GM19328 (cell line): ENCODE results near the gene C19orf38.

Experiments
- ATAC-seq: cut with Tn5 transposase; IDR thresholded peaks from one replicate; pipeline ENCODE4 v1.9.1; 2021; ENCODE audit warnings: mild to moderate bottlenecking, moderate library complexity; ENCODE audit not compliant: unreplicated experiment

Gene C19orf38, protein sequence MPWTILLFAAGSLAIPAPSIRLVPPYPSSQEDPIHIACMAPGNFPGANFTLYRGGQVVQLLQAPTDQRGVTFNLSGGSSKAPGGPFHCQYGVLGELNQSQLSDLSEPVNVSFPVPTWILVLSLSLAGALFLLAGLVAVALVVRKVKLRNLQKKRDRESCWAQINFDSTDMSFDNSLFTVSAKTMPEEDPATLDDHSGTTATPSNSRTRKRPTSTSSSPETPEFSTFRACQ

DNA sequence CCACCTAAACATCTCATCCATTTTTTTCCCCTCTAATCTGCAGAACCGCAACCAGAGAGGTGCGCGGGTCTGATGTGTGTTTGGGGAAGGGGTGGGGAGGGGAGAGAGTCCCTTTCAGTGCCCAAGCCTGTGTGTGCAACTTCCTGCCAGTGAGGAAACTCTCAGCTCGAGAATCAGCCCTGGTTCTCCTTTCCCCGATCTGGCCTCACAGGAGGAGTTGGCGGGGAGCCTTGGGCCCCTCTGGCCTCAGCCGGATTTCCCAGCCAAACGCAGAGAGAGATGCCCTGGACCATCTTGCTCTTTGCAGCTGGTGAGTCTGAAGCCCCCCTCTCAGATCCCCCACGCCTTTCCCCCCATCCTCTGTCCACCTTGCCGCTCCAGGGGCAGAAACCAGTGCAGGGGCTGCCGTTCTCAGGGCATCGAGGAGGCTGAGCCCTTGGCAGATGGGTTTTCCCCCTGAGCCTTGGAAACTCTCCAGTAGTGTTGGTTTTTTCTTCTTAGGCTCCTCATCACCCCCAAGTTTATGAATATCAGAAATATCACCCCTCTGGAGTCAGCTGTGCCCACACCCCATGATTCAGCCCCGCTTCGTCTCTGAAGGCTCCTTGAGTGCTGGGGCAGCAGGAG, at the start of gene C19orf38:
Gene C19orf38, plus strand, starts transcription at position 186 of the 627 bp plus-strand sequence. Its CDS starts 94 bp downstream, at position 280.
- ATAC-seq, result no peak

DNA sequence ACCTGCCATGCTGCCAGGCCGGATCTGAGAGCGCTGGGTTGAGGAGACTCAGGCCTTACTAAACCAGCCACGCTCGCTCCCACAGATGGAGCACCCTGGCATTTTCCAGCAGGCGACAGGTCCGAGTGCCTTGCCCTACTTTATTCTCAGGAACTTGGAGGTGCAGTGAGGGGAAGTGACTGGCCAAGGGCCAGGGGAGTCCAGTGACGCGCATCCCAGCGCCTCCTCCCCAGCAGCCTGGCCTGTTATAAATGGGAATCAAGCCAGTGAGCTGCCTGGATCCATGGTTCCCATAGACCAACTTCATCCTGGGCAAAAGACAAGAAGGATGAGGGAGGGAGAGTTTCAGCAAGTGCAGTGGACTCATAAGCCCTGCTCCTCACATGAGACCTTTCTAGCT, 47.7 kb upstream of the C19orf38 start:
- ATAC-seq, result no peak

DNA sequence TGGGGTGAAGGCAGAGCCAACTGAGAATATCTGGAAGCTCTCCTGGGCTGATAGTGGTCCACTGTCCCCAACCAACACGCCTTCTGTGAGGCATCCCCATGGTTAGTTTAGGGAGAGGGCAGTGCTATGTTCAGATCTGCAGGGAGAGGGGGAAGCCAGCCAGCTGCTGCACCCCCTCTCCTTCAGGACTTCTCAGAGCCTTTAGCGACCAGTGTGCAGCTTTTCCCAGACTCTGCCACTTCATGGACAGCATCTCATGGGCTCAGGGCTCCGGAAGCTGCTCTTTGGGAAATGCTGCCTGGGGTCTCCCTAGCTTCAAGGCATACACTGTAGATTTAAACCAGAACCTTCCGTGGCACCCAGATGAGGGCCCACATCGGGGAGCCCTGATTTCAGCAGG, 45.7 kb upstream of the C19orf38 start:
- ATAC-seq, result no peak

DNA sequence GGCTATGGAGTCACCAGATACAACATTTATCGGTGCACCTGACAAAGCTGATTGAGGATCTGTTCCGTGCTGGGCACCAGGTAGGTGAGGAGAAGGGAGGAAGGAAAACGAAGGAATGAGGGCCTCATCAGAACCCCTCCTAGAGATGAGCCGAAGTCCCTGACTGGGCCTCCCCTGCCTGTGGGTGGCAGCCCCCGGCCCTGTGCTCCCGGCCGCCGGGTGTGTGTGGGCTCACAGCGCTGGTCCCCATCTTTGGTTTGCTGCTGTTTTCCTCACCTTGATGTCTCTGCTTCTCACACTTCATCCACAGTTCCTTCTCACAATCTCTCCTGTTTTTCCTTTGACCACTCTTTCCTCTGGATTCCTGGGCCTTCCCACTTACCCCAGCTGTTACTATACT, 45.0 kb upstream of the C19orf38 start:
- ATAC-seq, result no peak

DNA sequence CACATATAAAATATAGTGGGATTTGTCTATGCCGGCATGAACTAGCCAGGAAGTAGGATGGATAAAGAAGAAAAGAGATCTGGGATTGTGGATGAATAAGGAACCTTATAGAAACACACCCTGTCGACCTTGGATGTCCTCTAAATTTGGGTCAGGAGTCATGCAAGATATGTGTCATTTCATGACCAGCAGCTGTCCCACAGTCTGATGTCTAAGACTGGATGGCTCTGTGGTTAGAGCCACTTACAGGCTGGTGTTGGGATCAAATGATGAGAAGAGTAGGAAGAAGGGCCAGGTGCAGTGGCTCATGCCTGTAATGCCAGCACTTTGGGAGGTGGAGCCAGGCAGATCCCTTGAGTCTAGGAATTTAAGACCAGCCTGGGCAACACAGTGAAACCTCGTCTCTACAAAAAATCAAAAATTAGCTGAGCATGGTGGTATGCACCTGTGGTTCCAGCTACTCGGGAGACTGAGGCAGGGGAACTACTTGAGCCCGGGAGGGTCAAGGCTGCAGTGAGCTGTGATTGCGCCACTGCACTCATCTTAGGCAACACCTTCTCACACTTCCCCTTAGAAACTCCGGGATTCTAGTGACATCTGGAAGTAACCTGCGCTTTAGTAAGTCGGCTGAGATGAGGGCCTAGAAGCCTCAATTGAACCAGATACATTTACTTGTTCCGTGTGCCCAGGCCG, 43.0 kb upstream of the C19orf38 start:
- no peak for ATAC-seq

DNA sequence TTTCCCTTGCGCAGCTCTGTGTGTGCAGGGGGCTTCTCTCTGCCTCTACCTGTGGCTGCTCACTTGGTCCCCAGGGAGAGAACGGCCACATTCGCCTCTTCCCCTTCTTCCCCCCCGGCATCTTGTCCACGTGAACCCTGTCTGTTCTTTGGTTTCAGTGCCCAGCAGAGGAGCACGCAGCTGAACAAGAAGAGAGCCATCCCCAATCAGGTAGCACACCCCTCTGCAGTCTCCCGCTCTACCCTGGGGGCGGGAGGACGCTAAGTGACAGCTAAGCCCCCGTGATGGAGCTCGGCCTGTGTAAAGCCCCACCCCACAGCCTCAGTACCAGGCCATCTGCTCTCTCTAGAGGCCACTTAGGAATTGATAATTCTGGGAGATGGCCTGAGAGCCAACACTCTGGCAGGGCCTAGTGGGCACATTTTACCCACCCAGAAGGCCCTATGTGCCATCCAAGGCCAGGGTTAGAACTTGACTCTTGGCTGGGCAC, 42.4 kb upstream of the C19orf38 start:
- no peak for ATAC-seq

DNA sequence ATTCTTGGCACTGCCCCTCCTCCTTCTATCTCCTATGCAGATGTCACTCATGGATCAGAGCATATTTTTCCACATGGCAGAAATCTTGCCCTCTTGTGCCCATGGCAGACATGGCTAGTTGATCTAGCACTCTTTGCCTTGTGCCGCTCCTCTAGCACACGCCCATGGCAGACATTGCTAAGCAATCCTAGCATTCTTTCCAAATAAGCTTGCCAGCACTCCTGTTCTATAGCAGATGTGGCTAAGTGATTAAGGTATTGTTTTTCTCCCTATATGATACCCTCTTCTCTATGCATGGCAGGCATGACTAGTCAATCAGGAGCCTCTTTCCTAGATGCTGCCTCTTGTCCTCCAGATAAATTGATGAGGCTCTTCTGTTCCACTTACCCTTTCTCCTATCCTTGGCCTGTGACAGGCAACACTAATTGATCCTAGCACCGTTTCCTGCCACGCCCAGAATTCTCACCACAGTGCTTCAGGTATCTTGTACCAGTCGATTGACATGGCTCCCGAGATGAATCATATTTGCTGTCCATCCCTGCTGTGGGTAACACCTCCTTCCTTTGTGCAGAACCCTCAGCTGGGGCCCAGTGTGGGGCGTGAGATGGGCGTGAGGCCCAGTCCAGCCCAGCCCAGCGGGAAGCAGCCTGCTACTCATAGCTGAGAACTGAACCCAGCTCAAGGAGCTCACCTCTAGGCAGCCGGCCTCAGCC, 39.1 kb upstream of the C19orf38 start:
- ATAC-seq, result no peak

DNA sequence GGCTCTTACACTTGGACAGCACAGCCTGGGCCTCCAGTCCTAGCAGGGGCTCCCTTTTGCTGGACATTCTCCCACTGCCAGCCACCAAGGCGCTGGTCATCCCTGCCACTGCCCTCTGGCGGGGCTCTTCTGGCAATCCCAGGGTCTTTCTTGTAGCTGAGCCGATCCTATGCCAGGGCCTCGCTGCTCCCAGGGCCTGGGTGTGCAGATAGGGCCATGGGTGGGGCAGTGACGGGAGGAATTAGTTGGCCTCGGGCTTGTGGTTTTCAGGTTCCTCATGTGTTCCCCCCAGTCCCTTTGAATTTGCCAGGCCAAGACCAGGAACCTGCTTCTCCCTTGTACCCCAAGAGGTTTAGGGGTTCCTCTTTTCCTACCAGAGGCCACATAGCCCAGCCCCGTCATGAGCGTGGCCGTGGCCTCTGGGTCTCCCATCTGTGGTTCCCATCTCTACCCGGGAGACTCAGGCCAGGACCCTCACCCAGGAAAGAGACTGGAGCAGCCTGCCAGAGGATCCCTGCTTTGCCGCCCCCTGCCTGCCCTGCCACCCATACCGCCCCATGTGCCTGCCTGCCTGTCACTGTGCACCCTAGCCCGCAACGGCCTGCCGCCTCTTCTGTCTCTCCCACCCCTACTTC, 38.4 kb upstream of the C19orf38 start:
- ATAC-seq, result no peak

DNA sequence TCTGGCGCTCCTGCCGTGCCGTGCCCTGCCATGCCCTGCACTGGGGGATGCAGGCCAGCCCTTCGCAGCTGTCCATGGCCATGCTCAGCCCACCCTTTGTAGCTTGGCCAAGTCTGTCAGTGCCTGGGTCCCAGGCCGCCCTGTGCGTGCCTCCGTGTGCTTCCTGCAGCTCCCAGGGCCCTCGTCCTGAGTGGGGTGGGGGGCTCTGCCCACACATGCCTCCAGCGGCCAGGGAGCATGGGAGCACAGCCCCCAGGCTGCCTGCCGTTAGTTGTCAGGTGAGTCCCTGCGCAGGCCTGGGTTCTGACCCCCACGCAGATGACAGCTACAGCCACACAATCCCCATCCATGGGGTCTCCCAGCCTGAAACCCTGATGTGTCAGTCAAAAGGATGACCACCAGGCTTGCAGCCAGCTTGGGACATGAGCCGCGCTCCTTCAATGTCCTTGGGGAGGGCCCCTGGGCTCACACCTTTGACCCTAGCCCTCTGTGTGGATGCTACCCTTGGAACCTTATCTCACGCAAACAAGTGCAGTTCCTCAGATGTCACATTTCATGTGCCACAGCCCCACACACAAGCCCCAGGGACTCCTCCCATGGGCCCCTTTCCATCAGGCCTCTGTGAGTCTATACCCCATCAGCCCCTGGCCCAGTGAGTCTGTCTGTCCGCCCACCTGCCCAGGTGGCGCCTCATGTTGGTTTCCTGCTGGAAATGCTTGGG, 36.7 kb upstream of the C19orf38 start:
- no peak for ATAC-seq

DNA sequence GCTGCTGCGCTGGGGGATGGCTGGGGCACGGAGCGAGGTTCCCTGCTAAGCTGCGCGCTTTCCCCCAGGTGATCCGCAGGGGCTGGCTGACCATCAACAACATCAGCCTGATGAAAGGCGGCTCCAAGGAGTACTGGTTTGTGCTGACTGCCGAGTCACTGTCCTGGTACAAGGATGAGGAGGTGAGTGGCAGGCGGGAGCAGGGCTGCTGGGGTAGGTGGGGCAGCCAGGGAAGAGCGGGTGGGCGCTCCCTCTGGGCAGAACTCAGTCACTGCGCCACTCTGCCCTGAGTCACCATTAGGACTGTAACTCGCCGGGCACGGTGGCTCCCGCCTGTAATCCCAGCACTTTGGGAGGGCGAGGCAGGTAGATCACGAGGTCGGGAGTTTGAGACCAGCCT, 36.0 kb upstream of the C19orf38 start:
- no peak for ATAC-seq

DNA sequence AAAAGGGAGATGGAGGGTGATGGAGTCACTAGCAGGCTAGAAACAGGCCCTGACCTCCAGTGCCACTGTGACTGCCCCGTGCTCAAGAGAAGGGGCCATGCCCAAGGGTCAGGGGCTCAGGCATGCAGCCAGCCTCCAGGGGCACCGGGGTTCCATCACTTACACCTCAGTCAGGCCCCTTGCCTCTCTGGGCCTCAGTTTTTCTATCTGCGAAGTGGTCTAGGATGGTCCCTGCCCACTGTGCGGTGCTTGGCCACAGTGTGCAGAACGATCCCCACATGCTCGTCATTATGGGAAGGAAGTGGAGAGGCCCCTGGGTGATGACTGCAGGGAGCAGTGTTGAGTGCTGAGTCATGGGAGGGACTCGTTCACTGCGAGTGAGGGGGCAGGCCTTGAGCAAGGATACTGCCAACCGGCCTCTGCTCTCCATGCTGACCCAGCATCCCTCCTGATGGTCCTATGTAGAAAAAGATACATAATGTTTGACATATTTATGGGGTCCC, 35.3 kb upstream of the C19orf38 start:
- no peak for ATAC-seq

DNA sequence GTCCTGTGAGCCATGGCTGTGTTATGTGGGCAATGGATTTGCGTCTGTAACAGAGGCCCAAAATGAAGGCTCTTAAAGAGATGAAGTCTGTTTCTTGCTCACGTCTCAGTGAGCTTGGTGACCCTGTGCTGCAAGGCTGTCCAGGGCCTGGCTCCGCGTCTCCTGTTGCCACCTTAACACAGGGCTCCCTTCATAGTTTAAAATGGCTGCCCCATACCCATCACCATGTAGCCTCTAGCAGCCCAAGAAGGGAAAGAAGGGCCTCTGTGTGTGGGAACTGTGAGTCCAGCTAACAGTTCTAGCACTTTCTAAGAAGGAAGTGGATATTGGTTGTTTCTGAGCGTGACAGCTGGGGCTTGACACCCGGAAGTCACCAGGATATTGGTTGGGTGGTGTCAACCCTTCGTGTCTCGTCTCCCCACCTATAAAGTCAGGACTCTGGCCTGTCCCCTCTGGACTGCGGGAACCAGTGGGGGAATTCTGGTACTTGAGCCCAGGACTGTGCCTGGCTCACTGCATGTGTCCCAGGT, 33.1 kb upstream of the C19orf38 start:
- ATAC-seq, result no peak

DNA sequence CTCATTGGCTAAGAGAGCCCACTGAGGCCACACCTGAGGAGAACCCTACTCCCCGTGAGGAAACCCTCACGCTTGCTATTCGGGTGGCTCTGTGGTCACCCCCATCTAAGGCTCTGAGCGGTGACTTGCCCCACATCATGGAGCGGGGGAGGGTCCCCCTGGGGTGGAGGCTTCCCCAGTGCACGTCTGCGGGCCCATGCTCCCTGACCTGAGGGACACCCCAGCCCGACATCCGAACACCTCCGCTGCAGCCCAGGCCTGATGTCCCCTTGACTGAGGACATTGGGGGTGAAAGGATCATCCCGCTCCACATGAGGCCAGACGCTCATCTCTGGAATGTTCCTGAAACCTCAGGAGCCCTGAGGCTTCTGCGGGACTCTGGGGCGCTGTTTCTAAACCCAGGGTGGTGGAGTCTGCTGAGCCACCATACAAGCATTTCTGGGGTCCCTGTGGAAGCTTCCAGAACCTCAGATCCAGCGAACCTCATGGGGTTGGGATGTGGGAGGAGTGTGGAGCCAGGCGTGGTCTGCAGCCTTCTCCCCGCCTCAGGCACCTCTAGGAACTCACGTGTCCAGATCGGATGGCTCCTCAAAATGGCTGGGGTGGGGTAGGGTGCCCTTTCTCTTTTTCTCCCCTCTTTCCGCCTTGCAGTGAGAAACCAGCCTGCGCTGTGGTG, 32.1 kb upstream of the C19orf38 start:
- no peak for ATAC-seq

DNA sequence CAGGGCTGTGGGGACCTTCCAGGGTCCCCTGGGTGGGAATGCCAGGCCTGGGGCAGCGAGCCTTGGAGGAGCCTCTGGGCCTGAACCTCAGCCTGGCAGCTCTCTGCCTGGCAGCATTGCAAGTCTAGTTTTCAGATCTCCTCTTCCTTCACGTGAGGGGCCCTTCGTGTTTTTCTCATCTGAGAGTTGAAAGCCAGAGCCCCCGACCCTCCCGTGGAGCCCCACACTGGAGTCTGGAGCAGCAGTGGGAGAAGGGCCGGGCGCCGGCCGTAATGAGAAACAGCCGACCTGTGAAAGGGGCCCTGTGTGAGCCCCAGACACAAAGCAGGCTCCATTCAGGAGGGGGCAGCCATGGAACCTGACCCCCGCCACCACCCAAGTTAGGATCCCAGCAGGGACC, 31.5 kb upstream of the C19orf38 start:
- ATAC-seq, result no peak

DNA sequence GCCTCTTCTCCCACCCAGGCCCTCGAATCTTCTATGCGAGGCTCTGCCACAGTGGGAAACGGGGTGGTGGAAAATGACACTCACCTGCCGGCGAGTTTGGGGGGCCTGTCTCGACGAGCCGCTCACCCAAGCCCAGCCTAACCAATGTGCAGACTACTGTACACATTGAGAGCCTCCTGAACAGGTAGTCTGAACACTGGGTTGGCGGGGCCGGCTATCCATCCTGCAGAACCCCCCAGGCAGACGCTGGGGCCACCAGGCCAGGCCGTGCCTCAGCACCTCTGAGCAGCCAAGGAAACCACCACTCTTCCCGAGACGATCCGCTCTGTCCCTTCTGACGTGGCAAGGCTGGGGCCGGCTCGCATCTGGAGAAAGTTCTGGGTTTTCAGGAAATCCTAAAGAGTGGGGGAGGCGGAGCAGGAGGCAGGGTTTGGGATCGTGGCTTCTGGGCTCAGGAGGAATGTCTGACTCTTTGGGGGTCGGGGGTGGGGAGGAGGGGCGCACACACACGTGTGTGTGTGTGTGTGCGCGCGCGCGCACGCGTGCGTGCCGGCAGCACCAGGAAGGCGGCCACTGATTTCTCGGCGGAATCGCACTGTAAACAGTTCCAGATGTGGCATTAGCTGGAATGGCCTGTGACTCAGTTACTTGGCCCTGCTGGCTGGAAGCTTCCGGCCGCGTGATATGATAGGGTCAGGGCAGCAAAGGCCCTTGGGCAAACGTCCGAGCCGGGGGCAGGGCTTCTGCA, 30.8 kb upstream of the C19orf38 start:
- no peak for ATAC-seq

DNA sequence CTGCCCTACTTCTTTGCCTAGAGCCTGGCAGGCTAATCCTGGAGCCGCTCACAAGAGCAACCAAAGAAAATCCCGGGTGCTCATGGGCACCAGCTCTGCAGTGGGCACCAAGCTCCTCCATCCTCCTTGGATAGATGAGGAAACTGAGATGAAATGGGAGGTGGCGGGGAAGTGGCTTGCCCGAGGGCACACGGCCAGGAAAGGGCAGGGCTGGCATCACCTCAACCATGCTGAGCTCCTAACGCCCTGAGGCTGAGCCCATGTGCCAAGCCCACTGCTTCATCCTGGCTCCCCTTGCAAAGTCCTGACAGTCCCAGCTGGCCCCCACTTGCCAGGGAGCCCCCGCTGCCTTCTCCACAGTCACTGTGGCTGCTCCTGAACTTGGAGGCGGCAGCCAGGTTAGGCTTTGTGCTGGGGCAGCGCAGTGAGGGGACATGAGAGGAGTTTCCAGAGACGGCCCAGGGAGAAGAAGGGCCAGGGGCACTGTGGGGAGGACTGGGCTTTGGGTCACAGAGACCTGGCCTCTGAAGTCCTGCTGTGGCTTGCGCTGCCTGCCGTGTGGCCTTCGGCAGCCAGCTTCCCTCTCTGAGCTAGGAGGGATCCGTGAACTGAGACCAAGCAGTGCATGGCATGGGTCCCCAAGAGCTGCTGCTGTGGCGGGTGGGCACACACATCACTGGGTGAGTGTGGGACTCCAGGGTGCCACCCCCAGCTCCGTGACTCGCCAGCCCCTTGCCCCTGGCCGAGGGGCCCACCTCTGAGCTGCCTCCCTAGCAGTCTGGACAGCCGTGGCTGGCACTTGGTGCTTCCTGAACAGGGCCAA, 29.7 kb upstream of the C19orf38 start:
- no peak for ATAC-seq

DNA sequence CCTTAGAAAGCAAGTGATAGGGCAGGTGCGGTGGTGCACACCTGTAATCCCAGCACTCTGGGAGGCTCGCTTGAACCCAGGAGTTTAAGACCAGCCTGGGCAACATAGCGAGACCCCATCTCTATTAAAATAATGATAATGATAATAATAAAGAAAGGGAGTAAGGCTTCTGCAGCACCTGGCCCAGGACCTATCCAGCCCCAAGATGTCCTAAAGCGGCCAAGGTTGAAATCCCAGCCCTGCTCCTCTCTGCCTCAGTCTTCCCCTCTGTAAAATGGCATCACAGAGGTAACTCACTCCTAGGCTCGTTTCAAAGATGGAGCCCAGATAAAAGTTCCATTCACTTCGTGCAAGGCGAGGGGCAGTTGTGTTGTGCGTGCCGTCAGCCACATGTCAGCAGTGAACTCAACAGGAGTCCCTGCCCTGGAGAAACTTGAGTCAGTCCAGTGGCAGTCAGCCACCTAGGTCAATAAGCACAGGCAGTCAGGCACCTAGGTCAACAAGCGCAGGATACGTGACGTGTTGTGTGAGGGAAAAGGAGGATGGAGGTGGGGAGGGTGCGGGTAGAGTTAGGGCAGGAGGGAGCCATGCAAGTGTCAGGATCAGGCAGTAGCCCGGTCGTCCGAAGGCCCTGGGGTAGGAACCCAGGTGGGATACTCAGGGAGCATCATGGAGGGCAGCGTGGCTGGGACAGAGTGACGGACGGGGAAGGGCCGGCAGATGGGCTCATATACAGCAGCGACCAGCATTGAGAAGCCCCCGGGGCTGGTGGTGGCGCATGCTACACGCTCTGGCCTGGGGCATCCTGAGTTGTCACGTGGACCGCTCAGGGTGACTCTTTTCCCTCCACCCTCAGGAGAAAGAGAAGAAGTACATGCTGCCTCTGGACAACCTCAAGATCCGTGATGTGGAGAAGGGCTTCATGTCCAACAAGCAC, 28.8 kb upstream of the C19orf38 start:
- ATAC-seq, result no peak
